Urinary bladder (tissue), 4 donors: ENCODE data around the gene PPP6R2. TPM values are rescaled to one million over a fixed set of nuclear protein-coding genes. Genes with fewer than 3 reads are reported as not detected.

Source experiments
- DNase-seq: peaks from one replicate; pipeline ENCODE4 v3.0.0-alpha.2; 2015; ENCODE audit errors: extremely low spot score
- H3K27ac ChIP-seq: one replicate; pipeline ENCODE4 v1.5.1; 2013; ENCODE audit warnings: low read depth, mild to moderate bottlenecking, moderate library complexity
- H3K36me3 ChIP-seq: one replicate; pipeline ENCODE4 v1.6.1; 2013; ENCODE audit warnings: mild to moderate bottlenecking, moderate library complexity; ENCODE audit not compliant: insufficient read depth
- H3K4me1 ChIP-seq: one replicate; pipeline ENCODE4 v1.6.1; 2013; ENCODE audit warnings: mild to moderate bottlenecking, moderate library complexity; ENCODE audit not compliant: insufficient read depth
- H3K4me3 ChIP-seq: one replicate; pipeline ENCODE4 v1.5.1; 2013; ENCODE audit warnings: low read depth, low read length
- WGBS: extraction: QIAGEN DNeasy Blood & Tissue Kit; methylation state at CpG from one replicate; pipeline ENCODE4 v1.1.7; 2013; 5-methylcytosine and 5-hydroxymethylcytosine counted together
- polyA plus RNA-seq: library from polyadenylated mRNA; stranded (reverse); fragments of 200-250 nt; gene quantifications from one replicate; pipeline ENCODE4 v1.2.3, GENCODE V29; 2013
- total RNA-seq: library from RNA; depleted of rRNA; stranded (reverse); fragments of >200 nt; gene quantifications from one replicate; pipeline ENCODE4 v1.2.3, GENCODE V29; 2014
- donor health status: healthy with polysubstance abuse.
- donor health status: healthy.

PPP6R2 gene
- total and polyA plus RNA-seq, 2 donors: 31.1 to 46.0 TPM

DNA sequence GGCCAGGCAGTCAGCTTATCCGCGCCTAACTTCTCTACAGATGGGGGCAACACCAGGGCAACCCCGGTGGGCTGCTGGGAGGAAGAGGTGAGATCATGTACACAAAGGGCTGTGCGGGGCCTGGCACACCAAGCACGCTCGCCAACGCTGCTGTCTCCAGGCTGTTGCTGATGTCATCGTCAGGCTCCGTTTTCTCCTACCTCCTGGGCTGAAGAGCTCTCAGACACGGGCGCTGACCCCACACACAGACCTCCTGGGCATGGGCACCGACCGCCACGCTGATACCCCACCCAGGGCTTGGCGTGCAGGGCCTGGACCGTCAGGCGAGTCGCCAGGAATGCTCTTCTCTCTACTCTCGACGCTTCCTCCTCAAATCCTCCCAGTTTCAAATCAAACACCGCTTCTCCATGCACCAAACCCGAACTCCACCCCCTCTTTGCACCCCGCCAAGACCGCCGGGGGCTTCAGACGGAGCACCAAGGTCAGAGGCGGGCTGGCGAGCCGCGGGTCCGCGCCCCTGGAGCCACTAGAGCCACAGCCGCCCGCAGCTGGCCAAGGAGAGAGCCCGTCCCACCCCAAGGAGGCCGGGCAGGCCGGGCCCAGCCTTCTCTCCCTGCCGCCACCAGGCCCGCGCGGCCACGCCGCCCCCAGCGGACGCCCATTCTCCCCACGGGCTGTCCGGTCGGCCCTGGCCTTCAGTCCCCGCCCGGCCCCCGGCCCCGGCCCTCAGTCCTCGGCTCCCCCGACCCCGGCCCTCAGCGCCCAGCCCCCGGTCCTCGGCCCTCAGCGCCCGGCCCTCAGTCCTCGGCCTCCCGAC, 130.9 kb downstream of the PPP6R2 start:
- Histone ChIP-seq H3K4me3 (peak overlapping the region; percentile 94), H3K4me1 (peaks cover 6% of the 10 kb centered on the region), H3K36me3 (no peaks in the 10 kb centered on the region), H3K27ac (no peak overlapping the region)
- DNase-seq: no peak
- WGBS: 5% methylated on average over 62 of the region's 62 CpGs

DNA sequence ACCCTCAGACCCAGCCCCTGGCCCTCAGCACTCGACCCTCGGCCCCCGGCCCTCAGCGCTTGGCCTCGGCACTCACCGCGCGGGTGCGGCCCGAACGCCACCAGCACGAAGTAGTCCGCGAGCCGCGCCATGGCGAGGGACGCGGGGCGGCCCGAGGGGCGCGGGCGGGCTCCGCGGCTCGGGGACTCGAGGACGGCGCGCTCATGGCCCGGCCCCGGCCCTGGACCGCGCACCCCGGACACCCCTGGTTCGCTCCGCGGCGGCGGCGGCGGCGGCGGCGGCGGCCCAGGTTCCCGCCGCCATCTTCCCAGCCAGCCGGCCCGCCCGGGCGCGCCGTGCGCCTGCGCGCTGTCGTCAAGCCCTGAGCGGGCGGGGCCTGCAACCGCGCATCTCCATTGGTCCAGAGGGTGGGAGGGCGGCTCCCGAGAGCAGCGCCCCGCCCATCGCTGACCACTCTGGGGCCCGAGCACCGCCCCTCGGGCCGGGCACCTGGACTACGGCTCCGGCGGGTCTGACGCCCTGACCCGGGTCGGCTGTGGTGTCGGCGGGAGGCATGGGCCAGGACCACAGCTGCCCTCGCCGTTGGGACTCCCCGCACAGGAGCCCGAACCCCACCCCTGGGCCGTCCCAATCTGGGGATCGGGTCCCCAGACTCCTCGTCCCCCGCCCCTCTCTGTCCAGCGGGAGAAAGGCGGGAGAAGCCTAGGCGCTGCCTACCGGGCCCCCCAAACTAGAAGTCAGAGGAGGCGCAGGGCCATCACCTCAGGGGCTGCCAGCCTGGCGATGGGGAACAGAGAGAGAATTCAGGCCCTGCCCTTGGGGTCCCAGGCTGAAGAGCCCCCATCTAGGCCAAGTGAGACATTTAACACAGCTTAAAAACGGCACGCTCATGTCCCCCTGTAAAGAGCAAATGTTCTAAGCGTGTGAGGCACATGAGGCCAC, 131.9 kb downstream of the PPP6R2 start, which contains the start of gene SBF1:
Gene SBF1 (minus strand): TSS at position 326 of the 942 bp plus-strand sequence. CDS start 195 bp downstream, at position 131.
- 2% methylated on average over 97 of the region's 97 CpGs for WGBS
- H3K4me1 ChIP-seq: peaks cover 6% of the 10 kb centered on the region
- DNase-seq: peak; percentile 56

DNA sequence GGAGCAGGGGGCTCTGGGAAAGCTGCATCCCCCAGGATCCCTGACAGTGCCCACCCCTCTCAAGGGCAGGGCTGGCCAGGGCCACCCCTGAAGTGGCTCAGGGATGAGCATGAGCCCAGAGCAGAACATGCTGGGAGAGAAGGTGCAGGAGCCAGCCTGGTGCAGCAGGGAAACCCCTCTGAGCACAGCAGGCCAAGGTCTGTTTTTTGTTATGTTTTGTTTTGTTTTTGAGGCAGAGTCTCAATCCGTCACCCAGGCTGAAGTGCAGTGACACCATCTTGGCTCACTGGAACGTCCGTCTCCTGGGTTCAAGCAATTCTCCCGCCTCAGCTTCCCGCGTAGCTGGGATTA, 132.5 kb downstream of the PPP6R2 start:
- Histone ChIP-seq H3K36me3 (no peaks in the 10 kb centered on the region), H3K4me3 (no peak overlapping the region), H3K4me1 (peaks cover 4% of the 10 kb centered on the region), H3K27ac (no peak overlapping the region)
- 91% methylated on average over 6 of the region's 6 CpGs for WGBS
- no peak for DNase-seq

More for the DNA sequence above, 131.9 kb downstream of the PPP6R2 start, which contains the start of gene SBF1:
- Histone ChIP-seq H3K4me3 (peak within 1 kb of the TSS; percentile 94), H3K27ac (peak within 1 kb of the TSS; percentile 77), H3K36me3 (no peaks in the 10 kb centered on the region)

DNA sequence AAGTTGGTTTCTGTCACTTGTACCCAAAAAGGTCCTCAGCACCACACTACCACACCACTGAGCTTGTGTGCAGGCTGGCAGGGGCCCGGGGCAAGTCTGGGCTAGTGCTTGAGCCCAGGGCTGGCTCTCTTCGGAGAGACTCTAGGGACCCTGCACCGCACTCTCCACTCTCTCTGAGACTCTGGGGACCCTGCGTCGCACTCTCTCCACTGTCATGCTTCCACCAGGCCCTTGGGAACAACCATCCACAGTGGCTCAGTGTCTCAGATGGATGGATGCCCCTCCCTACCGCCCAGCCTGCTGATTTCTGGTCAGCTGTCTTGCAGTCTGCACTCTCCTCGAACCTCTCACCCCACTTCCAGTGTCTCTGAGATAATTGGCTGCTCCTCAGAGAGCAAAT, 133.7 kb downstream of the PPP6R2 start:
- Histone ChIP-seq H3K4me3 (no peak overlapping the region), H3K27ac (no peak overlapping the region), H3K36me3 (no peaks in the 10 kb centered on the region), H3K4me1 (no peaks in the 10 kb centered on the region)
- 76% methylated on average over 7 of the region's 7 CpGs for WGBS
- no peak for DNase-seq

DNA sequence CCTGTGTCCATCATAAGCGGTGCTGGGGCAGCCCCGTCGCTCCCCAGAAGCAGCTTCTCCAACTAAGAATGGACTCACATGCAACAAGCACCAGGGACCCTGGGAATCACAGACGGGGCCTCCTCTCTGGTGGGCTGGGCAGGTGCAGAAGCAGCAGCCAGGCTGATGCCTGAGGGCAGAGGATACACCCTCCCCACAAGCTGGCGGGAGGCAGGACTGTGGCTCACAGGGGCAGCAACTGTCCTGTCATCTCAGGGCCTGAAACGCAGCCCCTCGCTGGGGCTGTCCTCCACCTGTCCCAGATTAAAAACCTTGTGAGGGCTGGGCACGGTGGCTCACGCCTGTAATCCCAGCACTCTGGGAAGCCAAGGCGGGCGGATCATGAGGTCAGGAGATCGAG, 134.8 kb downstream of the PPP6R2 start:
- Histone ChIP-seq H3K4me1 (no peaks in the 10 kb centered on the region), H3K4me3 (no peak overlapping the region), H3K36me3 (no peaks in the 10 kb centered on the region), H3K27ac (no peak overlapping the region)
- DNase-seq: no peak
- 88% methylated on average over 12 of the region's 12 CpGs for WGBS

DNA sequence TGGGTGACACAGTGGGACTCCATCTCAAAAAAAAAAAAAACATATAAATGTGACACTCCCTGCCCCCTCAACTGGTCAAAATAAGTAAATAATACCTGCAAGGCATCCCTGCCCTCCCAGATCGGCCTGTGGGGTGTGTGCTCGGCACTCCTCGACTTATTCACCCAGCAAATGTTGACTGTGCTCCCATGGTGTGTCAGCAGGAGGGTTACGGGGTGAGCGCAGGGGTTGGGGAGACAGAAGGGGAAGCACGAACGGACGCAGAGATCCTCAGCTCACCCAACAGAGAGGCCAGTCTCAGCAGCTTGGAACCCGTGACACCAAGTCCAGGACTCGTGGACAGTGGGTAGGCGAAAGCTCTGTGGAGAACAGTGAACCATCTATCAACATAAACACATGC, 136.6 kb downstream of the PPP6R2 start:
- DNase-seq: no peak
- 69% methylated on average over 11 of the region's 11 CpGs for WGBS
- no peak overlapping the region for H3K4me3 ChIP-seq
- H3K36me3 ChIP-seq: no peaks in the 10 kb centered on the region
- no peaks in the 10 kb centered on the region for H3K4me1 ChIP-seq
- H3K27ac ChIP-seq: no peak overlapping the region

DNA sequence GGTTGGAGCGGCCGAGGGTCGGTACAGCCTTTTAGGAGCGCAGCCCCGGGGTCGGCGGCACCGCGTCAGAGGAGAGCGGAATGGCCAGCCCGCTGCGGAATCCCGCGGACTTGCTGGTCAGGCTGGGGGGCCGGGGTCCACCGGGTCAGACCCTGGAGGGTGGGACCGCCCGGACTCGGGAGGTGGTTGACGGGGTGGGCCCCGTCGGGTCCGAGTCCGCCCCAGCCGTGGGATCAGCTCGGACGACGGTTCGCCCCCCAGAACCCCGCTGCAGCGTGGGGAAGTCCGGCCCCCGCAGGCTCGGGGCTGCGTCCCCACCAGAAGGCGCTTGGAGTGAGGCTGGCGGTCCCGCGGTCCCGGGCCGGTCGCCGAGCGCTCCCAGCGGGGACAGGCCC, 137.9 kb downstream of the PPP6R2 start:
- Histone ChIP-seq H3K36me3 (no peaks in the 10 kb centered on the region), H3K4me3 (peak overlapping the region; percentile 44), H3K4me1 (no peaks in the 10 kb centered on the region), H3K27ac (no peak overlapping the region)
- no peak for DNase-seq
- 3% methylated on average over 45 of the region's 45 CpGs for WGBS

DNA sequence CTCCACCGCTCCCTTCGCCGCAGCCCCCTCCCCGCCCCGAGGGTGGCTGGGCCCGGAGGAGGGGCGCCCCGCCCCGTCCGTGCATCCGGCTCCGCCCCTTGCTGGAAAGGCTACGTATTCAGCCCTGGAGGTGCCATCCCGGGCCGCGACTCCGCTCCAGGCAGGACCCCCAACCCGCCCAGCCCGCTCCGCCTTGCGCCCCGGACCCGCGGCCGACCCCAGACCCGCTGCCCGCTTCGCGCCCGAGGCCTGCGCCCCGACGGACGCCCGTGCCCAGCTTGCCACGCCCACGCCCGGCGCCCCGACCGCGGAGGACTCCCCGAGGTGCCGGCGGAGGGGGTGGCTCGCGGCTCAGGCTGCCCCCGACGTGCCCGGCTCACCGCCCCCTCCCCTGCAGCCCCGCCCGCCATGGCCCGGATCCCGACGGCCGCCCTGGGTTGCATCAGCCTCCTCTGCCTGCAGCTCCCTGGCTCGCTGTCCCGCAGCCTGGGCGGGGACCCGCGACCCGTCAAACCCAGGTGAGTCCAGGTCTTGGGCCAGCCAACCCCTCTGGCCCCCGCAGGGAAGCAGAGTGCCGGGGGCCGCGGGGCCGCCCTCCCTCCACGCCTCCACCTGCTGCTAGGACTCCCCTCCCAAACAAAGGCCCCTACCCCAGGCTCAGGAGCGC, 138.4 kb downstream of the PPP6R2 start, which contains the start of gene ADM2:
Gene ADM2 (plus strand): TSS at position 104 of the 667 bp plus-strand sequence. CDS start 305 bp downstream, at position 409.
- 2% methylated on average over 70 of the region's 70 CpGs for WGBS

DNA sequence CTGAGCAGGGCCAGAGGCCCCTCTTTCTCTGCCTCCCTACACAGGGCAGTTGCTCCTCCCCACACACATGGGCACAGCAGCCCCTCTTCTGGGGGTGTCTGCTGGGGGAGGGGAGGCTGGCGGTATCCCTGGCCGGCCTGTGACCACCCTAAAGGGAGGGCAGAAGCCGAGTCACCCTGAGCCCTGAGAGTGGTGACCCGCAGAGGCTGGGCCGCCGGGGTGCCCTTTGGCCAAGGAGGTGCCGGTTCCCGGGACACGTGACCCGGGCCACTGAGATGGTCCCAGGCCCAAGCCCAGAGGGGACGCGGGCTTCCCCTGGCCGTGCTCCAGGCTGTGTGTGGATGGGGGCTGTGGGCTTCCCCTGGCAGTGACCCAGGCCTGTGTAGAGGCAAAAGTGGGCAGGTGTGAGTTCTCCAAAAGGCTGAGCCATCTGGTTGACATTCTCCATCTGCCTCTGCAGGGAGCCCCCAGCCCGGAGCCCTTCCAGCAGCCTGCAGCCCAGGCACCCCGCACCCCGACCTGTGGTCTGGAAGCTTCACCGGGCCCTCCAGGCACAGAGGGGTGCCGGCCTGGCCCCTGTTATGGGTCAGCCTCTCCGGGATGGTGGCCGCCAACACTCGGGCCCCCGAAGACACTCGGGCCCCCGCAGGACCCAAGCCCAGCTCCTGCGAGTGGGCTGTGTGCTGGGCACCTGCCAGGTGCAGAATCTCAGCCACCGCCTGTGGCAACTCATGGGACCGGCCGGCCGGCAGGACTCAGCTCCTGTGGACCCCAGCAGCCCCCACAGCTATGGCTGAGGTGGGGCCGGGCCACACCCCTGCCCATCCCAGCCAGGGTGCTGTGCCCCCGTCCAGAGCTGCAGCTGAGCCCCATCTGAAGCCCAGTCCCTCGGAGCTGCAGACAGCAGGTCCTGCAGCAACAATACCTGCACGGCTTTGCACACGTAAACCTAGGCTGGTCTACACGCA, 139.3 kb downstream of the PPP6R2 start:
- Histone ChIP-seq H3K4me1 (no peaks in the 10 kb centered on the region), H3K4me3 (no peak overlapping the region), H3K36me3 (no peaks in the 10 kb centered on the region), H3K27ac (no peak overlapping the region)
- 53% methylated on average over 35 of the region's 35 CpGs for WGBS
- no peak for DNase-seq

More for the DNA sequence above, 138.4 kb downstream of the PPP6R2 start, which contains the start of gene ADM2:
- Histone ChIP-seq H3K36me3 (no peaks in the 10 kb centered on the region), H3K27ac (no peak within 1 kb of the TSS), H3K4me3 (peak within 1 kb of the TSS; percentile 44), H3K4me1 (no peaks in the 10 kb centered on the region)
- no peak for DNase-seq

DNA sequence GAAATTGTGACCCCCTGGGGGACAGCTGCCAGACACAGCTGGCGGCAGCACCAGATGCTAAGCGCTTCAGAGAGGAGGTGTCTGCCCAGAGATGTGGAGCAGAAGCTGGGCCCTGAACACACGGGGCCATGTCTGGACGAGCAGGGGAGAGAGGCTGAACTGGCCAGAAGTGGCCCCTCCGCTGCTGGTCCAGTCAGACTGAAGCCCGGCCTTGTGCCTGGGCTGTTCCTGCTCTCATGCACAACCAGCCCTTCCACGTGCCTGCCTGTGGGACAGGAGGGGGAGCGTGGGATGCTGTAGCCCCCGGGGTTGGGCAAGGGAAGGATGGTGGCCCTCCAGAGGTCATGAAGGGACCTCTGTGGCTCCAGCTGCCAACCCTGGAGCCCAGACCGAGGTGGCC, 140.0 kb downstream of the PPP6R2 start:
- Histone ChIP-seq H3K4me3 (no peak overlapping the region), H3K36me3 (no peaks in the 10 kb centered on the region), H3K4me1 (no peaks in the 10 kb centered on the region), H3K27ac (no peak overlapping the region)
- no peak for DNase-seq
- WGBS: 82% methylated on average over 10 of the region's 10 CpGs

DNA sequence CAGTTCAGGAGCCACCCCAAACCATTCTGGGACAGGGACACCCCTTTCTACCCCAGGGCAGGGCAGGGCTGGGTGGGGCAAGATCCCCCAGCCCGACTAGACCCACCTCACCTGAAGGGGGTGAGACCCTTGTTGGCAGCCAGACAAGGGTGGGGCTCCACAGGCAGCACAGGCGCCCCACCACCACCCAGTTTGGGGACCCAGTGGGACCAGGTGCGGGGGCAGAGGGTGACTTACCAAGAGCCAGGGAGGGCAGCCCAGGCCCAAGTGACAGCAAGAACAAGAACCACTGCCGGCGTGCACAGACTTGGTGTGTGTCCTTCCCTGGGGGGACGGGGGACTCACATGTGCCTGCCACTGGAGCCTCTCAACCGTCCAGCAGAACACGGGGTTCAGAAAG, 140.4 kb downstream of the PPP6R2 start:
- Histone ChIP-seq H3K27ac (no peak overlapping the region), H3K4me3 (no peak overlapping the region), H3K4me1 (no peaks in the 10 kb centered on the region), H3K36me3 (no peaks in the 10 kb centered on the region)
- no peak for DNase-seq
- 92% methylated on average over 8 of the region's 8 CpGs for WGBS

DNA sequence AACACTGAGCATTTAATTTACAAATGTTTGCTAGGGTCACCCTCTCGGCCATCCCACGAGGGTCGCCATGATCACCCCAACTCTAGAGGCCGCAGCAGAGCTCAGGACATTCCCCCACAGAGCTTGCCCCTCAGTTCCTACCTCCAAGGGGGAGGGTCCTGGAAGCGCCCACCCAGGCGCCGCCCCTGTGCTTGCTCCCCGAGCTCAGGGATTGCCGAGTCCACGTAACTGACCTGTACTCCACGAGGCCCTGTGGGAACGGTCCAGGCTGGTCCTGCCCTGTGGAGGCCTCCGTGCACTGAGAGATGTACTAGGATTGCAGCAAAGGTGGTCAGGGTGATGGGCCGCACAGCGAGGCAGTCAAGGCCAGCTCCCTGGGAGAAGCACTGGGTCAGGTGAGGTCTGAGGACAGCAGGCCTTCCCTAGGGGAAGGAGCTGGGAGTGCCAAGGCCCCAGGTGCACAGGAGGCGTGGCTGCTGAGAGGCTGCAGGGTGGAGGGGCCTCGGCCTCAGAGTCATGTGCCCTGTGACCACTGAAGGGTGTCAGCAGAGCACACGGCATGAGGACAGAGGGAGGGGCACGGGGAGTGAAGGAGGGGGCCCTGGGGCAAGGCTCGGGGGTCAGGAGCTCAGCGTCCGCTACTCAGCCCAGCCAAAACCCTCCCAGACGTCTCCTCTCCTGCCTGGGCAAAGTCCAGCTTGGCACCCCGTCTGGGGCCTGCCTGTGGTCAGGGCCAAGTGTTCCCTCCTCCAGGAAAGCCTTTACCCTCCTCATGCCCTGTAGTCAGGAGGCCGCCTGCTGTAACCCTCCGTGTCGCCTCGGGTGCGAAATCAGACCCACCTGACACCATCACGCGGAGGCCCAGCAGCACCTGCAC, 141.1 kb downstream of the PPP6R2 start:
- Histone ChIP-seq H3K27ac (no peak overlapping the region), H3K4me1 (no peaks in the 10 kb centered on the region), H3K36me3 (no peaks in the 10 kb centered on the region), H3K4me3 (no peak overlapping the region)
- 84% methylated on average over 31 of the region's 31 CpGs for WGBS
- DNase-seq: no peak
